SU-DHL-6 (cell line): ENCODE data around the gene ZNF22.

Experiments used
- EZH2phosphoT487 ChIP-seq: fragments of 200-600 bp; sonication (generic), shearing (Covaris generic); conservative IDR thresholded peaks from 2 replicates; pipeline ENCODE4 v1.6.1; 2018; ENCODE audit warnings: mild to moderate bottlenecking, antibody characterized with exemption, low read length, moderate library complexity, mixed read lengths
- TF ChIP-seq, protein P1 (sequence below): fragments of 200-600 bp; sonication (generic); IDR thresholded peaks from one replicate; pipeline ENCODE4 v1.5.1; 2017; ENCODE audit warnings: antibody characterized with exemption, mild to moderate bottlenecking, low read length, moderate library complexity; ENCODE audit not compliant: insufficient read depth, poor library complexity, severe bottlenecking

DNA sequence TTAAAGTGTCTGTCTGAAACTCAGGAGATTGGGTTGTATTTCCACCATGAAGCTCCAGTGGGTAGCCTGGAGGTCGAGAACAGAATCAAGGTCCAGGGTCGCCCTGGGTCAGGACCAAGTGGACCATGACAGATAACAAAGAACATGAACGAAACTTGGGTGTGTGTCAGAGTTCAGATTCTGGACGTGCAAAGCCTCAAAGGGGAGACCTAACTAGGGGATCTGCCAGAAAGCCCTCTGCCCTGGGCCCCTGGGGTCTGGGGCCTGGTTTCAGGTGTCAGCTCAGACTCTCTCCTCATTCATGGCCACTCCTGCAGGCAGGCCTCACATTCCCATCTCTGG lies 39.5 kb upstream of the ZNF22 start:
- TF ChIP-seq, protein P1, sequence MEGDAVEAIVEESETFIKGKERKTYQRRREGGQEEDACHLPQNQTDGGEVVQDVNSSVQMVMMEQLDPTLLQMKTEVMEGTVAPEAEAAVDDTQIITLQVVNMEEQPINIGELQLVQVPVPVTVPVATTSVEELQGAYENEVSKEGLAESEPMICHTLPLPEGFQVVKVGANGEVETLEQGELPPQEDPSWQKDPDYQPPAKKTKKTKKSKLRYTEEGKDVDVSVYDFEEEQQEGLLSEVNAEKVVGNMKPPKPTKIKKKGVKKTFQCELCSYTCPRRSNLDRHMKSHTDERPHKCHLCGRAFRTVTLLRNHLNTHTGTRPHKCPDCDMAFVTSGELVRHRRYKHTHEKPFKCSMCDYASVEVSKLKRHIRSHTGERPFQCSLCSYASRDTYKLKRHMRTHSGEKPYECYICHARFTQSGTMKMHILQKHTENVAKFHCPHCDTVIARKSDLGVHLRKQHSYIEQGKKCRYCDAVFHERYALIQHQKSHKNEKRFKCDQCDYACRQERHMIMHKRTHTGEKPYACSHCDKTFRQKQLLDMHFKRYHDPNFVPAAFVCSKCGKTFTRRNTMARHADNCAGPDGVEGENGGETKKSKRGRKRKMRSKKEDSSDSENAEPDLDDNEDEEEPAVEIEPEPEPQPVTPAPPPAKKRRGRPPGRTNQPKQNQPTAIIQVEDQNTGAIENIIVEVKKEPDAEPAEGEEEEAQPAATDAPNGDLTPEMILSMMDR, result no peak
- TF ChIP-seq EZH2phosphoT487, result no peak
